HG03175 (cell line): ENCODE measurements around the gene CDC14B.
"Not testable (repeated sequence)": the region's sequence is repeated elsewhere in the genome, so short reads cannot be mapped to it uniquely, and the experiment has no call there.

Experiments used
- ATAC-seq: cut with Tn5 transposase; IDR thresholded peaks from one replicate; pipeline ENCODE4 v1.9.1; 2021; ENCODE audit warnings: mild to moderate bottlenecking, moderate library complexity; ENCODE audit not compliant: unreplicated experiment

CDC14B gene

DNA sequence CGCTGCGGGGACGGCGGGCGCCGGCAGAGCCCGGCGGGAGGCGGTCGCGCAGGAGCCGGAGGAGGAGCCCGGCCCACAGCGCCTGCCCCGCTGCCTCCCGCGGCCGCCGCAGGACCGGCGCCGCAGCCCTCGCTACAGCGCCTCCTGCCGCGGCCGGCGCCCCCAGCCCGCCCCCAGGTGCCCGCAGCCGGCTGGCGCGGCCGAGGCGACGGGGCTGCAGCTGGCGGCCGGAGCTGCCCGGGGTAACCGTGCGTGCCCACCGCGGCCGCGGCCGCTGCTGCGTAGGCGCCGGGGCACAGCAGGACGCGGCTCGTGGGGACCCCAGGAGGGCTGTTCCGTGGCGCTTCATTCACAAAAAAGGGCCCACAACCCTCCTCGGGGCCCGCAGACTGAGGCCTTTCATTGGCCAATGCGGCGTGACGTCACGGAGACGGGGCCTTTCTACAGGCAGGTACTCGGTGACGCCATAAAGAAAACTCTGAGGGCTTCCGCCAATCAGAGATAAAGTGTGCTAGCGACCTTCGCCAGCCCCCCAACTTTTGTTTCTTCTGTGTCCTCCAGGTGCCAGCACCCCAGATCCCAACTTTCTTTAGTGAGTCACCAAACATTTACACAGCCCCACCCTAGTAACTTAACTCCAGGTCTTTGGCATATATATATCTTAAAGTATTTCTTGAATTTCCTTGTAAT is at the start of gene CDC14B:
Gene CDC14B, minus strand, starts transcription at position 353 of the 690 bp plus-strand sequence. CDS start 465 bp downstream, outside the sequence.
- peak; percentile 56 for ATAC-seq

DNA sequence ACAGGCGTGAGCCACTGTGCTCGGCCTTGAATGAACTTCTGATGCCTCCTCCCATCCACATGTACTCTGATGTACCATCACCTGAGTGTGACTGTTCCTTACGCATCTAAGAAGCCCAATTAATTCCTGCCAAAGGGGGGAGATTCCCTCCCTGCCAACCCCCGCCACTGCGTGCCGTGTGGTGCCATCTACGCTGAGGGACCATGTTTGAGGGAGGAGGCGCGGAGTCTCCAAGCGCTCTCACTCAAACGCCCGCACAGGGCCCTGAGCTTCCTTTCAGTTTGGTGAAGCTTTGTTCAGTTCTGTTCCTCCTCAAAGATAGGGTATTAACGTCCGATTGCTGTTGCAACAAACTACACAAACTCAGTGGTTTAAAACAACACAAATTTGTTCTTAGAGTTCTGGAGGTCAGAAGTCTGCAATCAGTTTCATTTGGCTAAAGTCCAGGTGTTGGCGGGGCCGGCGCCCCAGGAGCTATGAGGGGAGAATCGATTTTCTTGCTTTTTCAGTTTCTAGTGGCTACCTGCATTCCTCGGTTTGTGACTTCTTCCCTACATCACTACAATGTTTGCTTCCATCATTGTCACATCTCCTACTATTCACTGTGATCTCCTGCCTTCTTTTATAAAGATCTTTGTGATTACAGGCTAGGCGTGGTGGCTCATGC is 49.4 kb upstream of the CDC14B start:
- ATAC-seq = no peak

DNA sequence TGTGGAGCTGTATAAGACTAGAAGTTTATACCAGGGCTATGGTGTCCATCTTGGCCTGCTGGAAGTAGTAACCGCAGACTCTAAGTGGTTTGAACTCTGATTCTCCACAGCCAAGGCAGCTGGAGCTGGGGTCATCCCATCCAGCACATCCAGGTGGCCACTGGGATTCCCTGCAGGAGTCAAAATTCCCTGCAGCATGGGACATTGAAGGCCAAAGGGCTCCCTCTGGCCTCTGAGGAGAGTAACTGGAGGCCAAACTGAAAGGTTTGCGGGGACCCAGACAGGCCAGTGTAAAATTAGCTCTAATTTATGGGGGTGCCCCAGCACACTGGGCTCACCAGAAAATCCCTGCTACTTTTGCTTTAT is 47.7 kb upstream of the CDC14B start:
- no peak for ATAC-seq

DNA sequence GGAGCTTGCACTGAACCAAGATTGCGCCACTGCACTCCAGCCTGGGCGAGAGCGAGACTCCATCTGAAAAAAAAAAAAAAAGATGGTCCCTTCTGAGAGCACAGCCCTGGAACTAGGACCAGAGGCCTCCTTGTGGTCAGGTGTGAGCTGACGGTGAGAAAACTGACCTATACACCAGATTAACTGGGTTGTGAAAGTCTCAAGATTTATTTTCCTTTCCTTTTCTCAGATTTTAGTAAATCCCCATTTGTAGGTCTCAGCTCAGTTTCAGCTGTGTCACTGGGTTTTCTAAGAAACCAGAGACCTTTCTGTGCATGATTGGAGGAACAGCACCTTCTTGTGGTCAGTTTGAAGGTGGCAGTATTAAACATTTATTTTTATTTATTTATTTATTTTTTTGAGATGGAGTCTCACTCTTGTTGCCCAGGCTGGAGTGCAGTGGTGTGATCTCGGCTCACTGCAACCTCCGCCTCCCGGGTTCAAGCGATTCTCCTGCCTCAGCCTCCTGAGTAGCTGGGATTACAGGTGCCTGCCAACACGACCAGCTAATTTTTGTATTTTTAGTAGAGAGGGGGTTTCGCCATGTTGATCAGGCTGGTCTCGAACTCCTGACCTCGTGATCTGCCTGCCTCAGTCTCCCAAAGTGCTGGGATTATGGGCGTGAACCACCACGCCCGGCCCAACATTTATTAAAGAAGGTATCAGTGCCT is 47.2 kb upstream of the CDC14B start:
- not testable (repeated sequence) for ATAC-seq

DNA sequence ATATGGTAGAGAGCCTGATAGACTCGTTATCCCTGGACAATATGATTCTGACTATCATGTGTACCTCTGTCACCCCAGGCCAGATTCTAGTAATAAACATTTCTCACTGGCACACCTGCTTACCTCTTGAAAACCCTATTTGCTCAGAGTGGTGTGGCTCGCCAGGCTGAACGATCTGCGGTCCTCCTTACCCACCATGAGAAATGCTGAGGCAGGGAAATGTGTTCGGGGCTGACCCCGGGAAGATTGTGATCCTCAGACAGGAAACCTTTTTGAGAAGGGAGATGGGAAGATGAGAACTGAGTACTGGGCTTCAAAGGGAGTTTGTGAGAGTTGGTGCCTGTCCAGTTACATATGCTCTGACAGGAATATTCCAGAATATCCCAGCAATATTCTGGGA is 46.1 kb upstream of the CDC14B start:
- ATAC-seq = no peak

DNA sequence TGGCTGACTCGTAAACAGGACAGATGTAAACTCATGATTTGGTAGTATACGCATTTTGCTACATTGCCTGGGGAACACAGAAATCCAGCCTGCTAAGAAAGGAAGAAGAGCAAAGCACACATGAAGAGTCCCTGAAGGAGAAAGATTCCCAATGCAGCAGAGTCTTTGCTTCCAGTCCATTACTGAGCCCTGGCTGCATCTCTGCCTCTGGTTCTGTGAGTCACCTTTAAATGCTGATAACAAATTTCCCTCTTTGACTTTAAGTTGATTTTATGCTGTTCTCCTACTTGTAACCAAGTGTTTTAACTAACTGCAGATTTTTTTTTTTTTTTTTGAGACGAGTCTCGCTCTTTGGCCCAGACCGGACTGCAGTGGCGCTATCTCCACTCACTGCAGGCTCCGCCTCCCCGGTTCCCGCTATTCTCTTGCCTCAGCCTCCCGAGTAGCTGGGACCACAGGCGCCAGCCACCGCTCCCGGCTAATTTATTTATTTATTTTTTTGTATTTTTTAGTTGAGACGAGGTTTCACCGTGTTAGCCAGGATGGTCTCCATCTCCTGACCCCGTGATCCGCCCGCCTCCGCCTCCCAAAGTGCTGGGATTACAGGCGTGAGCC is 44.0 kb upstream of the CDC14B start:
- ATAC-seq = no peak

DNA sequence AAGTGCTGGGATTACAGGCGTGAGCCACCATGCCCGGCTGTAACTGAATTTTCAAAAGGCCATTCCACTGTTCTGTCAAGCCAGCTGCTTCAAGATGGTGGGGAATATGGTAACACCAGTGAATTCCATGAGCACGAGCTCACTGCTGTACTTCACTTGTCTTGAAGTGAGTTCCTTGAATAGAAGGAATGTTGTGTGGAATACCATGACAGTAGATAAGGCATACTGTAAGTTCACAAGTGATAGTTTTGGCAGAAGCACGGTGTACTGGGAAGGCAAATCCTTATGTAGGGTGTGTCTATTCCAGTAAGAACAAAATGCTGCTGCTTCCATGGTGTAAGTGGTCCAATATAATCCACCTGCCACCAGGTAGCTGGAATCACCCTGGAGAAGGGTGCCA is 42.1 kb upstream of the CDC14B start:
- no peak for ATAC-seq

DNA sequence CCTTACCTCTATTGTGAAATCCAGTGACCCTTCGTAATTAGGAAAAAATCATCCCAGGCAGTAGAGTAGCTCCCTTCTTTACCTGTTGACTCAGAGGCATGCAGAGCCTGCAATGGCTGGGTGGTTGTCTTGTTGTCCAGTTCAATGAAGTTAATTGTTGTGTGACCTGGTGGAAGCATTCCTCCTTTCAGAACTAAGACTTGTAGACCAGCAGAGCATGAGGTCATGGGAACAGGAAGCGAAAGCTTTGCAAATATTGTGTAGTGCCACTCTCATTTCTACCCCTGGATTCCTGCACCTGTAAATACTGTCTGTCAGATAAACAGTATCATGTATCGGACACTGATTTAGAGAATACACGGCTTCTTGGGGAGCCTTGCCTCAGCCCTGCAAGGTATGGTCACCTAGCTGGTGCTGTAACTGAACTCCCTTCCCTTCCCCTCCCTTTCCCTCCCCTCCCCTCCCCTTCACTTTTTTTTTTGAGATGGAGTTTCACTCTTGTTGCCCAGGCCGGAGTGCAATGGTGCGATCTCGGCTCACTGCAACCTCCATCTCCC is 41.1 kb upstream of the CDC14B start:
- ATAC-seq = no peak

DNA sequence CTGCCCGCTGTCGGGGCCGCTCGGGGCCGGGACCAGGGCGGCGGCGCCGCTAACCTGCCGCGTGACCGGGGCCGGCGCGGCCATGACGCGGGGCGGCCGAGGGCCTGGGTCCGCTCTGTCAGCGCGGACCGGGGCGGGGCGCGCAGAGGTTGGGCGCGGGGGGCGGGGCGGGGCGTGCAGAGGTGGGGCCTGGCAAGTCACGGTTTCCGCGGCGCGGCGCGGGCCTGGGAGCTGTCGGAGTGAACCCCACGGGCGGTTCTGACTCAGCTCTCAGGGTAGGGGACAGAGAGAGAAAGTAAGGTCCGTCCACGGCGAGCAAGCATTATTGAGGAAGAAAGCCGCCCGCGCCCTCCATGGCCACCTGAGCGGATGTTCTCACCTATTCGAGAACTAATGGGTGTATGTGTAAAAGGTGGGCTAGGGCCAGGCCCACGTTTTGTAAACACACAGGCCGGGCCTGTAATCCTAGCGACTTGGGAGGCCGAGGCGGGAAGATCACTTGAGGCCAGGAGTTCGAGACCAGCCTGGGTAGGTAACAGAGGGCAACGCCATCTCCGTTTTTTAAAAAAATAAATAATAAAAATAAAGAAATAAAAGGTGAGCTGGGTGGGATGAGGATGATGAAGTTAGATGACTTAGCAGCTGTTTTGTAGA is 35.7 kb upstream of the CDC14B start, which contains the start of gene PRXL2C:
Gene PRXL2C, minus strand, starts transcription at position 120 of the 654 bp plus-strand sequence. Its CDS starts 36 bp downstream, at position 84.
- ATAC-seq = peak; percentile 69

DNA sequence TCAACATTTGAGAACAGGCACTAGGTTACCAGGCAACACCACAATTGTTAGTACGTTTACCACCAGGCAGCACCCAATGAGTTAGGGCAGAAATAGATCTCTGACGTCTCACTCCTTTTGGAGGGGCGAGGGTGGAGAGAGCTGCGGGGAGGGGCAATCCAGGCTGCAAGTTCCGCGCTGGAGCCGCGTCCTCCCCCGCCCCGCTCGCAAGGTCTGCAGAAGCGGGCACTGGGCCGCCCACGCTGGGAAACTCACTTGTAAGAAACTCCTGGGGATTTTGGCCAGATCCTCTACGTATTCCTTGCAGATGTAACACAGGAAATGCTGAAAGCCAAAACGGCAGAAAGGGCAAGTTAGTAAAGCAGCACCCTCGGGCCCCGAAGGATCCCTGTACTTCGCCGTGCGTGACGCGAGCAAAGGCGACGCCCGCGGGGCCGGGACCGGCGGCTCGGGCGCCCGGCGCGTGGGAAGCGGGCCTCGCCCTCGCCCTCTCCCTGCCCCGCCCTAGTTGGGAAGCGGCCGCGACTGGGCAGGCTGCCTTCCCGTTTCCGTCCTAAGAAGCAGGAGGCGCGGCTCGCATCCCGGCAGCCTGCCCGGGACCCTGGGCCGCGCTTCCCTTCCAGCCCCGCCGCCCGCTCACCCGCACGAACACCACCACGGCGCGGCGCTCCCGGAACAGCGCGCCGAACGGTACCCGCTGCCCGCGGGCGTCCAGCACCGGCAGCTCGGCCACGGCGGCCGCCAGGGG is 35.0 kb upstream of the CDC14B start:
- ATAC-seq = peak; percentile 66

DNA sequence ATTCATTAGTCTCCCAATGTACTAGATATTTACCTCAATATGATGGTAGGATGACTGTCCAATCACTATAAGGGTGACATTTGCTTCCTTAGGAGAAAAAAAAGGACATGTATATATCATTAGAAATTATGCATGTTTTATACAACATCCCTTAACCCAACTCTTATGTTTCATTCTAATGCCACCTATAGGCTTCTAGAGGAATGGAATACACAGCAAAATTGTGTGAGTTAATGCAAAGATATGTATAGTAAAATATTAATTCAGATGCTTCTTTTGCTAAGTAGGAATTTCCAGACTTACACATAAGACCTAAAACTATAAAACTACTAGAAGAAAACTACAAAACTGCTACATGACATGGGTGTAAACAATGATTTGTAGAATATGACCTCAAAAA is 32.0 kb upstream of the CDC14B start:
- ATAC-seq = no peak

DNA sequence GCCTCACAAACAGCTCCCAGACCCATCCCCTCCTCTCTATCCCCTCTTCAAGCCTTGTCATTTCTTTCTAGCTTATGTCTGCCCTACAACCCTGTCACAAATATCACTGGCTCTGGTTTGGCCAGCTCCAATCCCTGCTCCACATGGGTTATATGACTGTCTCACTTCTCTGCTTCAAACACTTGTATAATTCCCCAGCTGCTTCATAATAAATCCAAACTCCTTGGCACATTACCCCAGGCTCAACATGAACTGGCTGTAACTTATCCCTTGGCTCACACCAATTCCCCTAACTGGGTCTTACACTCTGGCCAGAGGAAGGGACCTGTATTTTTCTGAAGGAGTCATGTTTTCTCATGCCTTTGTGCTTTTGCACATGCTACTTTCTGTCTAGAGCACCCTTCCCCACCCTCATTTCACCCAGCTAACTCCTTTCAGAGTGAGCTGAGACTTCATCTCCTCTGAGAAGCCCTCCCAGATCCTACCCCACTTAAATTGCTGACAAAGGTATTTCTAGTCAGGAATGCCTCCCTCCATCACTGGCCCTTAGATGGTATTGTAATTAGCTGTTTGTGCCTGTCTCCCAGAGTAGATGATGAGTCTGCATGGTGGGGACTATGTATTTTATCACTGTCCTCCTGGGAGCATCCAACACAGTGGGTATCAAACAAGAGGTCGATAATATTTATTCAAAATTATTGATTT is 30.1 kb upstream of the CDC14B start:
- no peak for ATAC-seq

DNA sequence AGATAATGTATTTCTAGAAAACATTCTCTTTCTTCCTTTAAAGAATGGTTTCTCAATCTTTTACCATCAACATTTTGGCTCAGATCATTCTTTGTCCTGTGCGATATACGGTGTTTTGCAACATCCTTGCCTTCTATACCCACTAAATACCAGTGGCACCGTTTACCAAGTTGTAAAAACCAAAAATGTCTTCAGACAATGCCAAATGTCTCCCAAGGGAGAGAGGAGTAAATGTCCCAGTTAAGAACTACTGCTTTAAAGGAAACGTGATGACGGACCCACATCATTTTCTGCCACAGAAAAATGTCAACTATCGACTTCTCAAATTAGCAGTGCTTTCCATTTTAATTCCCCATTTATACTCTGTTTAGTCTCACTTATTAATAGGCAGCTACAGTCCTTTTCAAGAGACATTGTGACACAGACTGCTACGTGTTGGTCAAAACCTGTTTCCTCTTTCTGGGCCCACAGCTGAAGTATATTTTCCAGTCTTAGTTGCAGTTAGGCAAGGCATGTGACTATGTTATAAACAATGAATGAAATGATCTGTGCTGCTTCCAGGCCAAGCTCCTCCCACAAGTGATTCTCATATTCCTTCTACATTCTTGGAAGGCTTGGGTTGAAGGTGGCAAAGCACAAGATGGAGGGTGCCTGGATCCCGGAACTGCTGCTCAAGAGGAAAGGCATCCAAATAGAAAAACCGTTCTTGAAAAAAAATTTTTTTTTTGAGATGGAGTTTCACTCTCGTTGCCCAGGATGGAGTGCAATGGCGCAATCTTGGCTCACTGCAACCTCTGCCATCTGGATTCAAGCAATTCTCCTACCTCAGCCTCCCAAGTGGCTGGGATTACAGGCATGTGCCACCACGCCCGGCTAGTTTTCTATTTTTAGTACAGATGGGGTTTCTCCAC is 26.7 kb upstream of the CDC14B start:
- ATAC-seq = no peak

DNA sequence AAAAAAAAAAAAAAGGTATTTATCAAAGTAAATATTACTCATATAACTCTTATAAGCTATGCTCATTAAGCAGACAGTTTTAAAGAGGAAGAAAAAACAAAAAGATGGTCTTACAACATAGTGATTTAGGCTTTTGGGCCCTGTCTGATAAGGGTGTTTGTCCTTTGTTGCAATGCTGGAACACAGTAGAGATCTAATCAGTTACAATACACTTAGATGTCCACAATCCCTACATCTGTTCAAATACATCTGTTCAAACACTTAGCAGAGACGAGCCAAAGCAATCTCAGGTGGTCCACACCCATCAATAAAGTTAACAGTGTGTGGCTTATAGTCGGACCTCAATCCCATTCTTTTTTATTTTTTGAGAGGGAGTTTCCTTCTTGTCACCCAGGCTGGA is 24.5 kb upstream of the CDC14B start:
- no peak for ATAC-seq

DNA sequence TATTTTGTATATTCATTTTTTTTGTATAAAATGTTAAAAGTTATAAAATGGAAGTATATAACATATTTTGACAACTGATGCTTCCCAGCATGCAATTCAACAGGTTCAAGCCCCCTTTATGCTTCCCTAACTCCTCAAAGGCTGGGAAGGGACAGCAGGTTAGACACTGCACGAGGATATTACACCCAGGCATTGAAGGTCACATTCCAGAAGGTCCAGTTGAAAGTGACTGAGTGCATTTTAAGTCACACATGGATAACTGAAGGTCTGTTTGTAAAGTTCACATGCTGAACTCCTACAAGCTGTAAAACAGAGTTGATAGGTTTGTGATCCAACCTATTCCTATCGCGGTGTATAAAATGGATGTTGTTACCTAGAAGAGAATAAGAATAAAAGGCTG is 21.9 kb upstream of the CDC14B start:
- ATAC-seq = no peak

DNA sequence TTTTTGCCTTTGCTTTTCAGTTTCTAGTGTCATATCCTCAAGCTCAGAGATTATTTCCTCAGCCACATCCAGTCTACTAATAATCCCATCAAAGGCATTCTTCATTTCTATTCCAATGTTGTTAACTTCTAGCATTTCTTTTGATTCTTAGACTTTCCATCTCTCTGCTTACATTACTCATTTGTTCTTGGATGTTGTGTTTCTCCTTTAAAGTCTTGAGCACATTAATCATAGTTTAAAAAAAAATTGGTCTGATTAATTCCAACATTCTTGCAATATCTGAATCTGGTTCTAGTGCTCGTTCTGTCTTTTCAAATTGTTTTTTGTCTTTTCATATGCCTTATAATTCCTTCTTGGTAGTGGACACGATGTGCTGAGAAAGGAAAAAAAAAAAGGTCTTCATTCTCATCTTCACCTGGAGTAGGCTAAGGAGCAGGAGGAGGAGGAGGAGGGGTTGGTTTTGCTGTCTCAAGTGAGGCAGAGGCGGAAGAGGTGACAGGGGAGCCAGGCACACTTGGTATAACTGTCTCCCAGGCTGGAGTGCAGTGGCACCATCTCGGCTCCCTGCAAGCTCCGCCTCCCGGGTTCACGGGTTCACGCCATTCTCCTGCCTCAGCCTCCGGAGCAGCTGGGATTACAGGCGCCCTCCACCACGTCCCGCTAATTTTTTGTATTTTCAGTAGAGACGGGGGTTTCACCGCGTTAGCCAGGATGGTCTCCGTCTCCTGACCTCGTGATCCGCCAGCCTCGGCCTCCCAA is 19.1 kb upstream of the CDC14B start:
- ATAC-seq = no peak

DNA sequence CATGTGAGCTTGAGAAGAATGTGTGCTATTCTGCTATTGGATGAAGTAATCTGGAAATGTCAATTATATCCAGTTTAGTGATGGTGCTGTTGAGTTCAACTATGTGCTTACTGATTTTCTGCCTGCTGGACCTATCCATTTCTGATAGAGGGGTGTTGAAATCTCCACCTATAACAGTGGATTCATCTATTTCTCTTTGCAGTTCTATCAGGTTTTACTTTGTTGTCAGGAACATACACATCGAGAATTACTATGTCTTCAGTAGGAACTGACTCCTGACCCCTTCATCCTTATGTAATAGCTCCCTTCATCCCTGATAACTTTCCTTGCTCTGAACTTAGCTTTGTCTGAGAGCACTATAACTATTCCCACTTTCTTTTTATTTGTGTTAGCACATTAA is 16.7 kb upstream of the CDC14B start:
- ATAC-seq = no peak

DNA sequence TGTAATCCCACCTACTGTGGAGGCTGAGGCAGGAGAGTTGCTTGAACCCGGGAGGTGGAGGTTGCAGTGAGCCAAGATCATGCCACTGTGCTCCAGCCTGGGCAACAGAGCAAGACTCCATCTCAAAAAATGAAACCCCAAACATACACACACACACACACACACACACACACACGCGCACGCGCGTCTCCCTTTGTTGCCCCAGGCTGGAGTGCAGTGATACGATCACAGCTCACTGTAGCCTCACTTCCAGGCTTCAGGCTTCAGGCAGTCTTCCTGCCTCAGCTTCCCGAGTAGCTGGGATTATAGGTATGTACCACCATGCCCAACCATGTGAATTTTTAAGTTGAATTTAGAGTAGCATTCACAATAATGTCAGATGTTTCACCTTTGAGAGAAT is 13.9 kb upstream of the CDC14B start:
- not testable (repeated sequence) for ATAC-seq
